Measurements from ENCODE around the gene ACTN4. TPM values are rescaled to one million over a fixed set of nuclear protein-coding genes. Genes with fewer than 3 reads are reported as not detected.
A peak's percentile ranks its signal among the peaks of the same experiment; 100 is the strongest.

ACTN4 gene
- total and polyA plus RNA-seq, 9 donors: 139 to 458 (median 299) TPM

DNA sequence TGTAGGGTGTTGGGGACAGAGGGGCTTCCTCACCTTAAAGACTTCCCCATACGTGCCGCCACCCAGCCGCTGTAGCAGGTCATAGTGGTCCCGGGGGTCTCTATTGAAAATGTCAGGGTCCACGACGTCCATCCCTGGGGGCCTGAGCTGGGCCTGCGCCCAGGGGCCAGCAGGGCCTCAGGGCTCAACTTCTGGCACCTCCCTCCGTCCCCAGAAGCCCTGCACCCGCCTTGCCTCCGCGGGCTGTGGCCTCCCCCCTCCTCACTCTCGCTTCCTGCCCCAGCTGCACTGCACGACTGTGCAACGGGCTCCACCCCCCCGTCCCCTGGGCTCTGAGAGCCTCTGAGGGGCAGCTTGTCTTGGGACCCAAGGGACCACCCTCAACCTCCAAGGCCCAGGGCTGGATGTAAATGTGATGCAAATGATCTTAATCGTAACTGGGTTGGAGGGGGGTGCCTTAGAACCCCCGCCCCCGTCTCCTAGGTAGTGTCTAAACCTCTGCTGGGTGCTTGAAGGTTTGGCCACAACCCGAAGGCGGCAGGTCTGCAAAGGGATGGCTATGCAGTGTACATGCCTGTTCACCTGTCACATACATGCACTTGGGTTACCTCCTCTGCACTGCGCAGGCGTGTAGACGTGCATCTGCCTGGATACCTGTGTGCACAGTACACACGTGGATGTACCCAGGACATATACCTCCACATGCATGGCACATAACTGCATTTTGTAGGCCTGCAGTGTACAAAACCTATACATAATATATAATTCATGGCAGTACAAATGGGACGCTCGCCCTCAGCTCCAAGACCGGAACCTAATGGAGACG lies 29.5 kb upstream of the ACTN4 start, which contains the start of gene MAP4K1:
Gene MAP4K1 (minus strand): TSS at position 190 of the 826 bp plus-strand sequence. CDS start 58 bp downstream, at position 132.
- Histone ChIP-seq H3K27me3 (no peaks in the 10 kb centered on the region), H3K4me1 (ENCODE audit: insufficient read depth) (peaks cover 12% of the 10 kb centered on the region), H3K36me3 (no peaks in the 10 kb centered on the region), H3K27ac (peak within 1 kb of the TSS in 1 of 2 donors; percentile 72), H3K9me3 (no peaks in the 10 kb centered on the region), H3K4me3 (peak within 1 kb of the TSS; percentile 87)
- 28 to 40% (median 36%) methylated on average over 28 of the region's 28 CpGs for WGBS, 3 donors
- peak in 4 of 5 donors; percentile 23 to 51 (median 44) for DNase-seq
- intact Hi-C loops (cut with DNase I): no loop called here
- TF ChIP-seq CTCF (IDR thresholded peaks at IDR 0.05) (no peak), EP300 (IDR thresholded peaks at IDR 0.05) (no peak), POLR2A (IDR thresholded peaks at IDR 0.05) (no peak)

- intact Hi-C loops (cut with DNase I): no loop called here
- Histone ChIP-seq H3K27me3 (no peaks in the 10 kb centered on the region), H3K27ac (peak within 1 kb of the TSS; percentile 26 to 72), H3K36me3 (no peaks in the 10 kb centered on the region), H3K9me3 (no peaks in the 10 kb centered on the region), H3K4me3 (peak within 1 kb of the TSS; percentile 87), H3K4me1 (ENCODE audit: insufficient read depth) (peaks cover 12% of the 10 kb centered on the region)
- TF ChIP-seq EP300 (IDR thresholded peaks at IDR 0.05): peak; percentile 93
- TF ChIP-seq CTCF (IDR thresholded peaks at IDR 0.05): no peak
- peak; percentile 70 for TF ChIP-seq POLR2A (IDR thresholded peaks at IDR 0.05)
- WGBS, 3 donors: 0% methylated on average over 63 to 64 of the region's 64 CpGs
- peak; percentile 98 to 100 (median 99) for DNase-seq
These were observed 28.7 kb upstream of the ACTN4 start, which contains the start of gene EIF3K for GRCh38 chr19:38618590-38619360. TSS of gene EIF3K (plus strand) at chr19:38619188. CDS start at chr19:38619269, 81 bp downstream.

DNA sequence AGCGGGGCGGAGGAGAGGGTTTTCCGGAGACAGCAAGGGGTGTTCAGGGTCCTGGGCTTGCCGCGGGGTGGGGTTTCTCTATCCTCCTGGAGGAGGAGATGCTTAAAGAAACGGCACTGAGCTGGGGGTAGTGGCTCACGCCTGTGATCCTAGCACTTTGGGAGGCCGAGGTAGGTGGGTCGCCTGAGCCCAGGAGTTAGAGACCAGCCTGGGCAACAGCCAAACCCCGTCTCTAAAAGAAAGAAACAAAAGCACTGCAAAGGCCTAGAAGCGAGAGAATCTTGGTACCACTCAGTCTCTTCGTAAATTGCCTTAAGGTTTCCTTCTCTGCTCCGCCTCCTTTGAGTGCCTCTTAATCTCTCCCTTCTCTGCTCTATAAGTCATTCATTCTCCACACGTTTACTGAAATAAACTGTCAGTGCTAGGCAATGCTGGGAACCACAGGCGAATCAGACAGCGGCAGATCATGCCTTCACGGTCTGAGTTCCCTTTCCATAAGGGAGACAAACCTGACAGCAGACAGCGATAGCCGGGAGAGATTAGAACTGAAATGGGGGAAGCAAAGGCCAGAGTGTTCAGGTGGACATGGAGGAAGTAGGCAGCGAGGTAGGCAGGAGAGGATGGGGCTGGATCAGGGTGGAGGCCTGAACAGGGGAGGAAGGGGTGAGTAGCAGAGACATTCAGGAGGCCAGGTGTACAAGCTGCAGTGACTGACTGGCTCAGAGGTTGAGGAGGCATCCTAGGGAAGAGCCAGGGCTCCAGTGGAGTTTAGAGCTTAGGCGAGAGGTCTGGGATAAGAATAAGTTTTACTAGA lies 27.9 kb upstream of the ACTN4 start:
- no peaks in the 10 kb centered on the region for H3K9me3 ChIP-seq
- TF ChIP-seq EP300 (IDR thresholded peaks at IDR 0.05): no peak
- TF ChIP-seq POLR2A (IDR thresholded peaks at IDR 0.05): no peak
- no peak for TF ChIP-seq CTCF (IDR thresholded peaks at IDR 0.05)
- H3K27me3 ChIP-seq: no peaks in the 10 kb centered on the region
- no peaks in the 10 kb centered on the region for H3K36me3 ChIP-seq
- WGBS, 3 donors: 15 to 22% (median 18%) methylated on average over 21 of the region's 21 CpGs
- H3K4me1 ChIP-seq (ENCODE audit: insufficient read depth): peaks cover 12% of the 10 kb centered on the region
- DNase-seq: no peak
- H3K27ac ChIP-seq: peak overlapping the region; percentile 26 to 46
- intact Hi-C loops (cut with DNase I): loop anchor here in 1 of 4 donors (10.0 kb wide), 1 partner anchor 215 kb away; the partner anchor contains the start of gene FAM98C
- peak overlapping the region; percentile 87 for H3K4me3 ChIP-seq

GRCh38 chr19:38624822-38625221 lies 22.6 kb upstream of the ACTN4 start:
- H3K36me3 ChIP-seq: no peaks in the 10 kb centered on the region
- TF ChIP-seq EP300 (IDR thresholded peaks at IDR 0.05) (no peak), CTCF (IDR thresholded peaks at IDR 0.05) (no peak), POLR2A (IDR thresholded peaks at IDR 0.05) (no peak)

More at GRCh38 chr19:38624822-38625221, 22.6 kb upstream of the ACTN4 start:
- Histone ChIP-seq H3K9me3 (no peaks in the 10 kb centered on the region), H3K27ac (no peak overlapping the region), H3K27me3 (no peaks in the 10 kb centered on the region), H3K4me1 (ENCODE audit: insufficient read depth) (peaks cover 4% of the 10 kb centered on the region), H3K4me3 (no peak overlapping the region)
- 60 to 75% (median 67%) methylated on average over 3 of the region's 3 CpGs for WGBS, 3 donors
- intact Hi-C loops (cut with DNase I): loop anchor here in 1 of 4 donors (10.0 kb wide), 1 partner anchor 220 kb away; the partner anchor contains the start of gene FAM98C
- DNase-seq: no peak

All from ovary (tissue), 9 donors.